CD4-positive, alpha-beta T cell (primary cell): ENCODE results near the gene SRPK2. TPM values are rescaled to one million over a fixed set of nuclear protein-coding genes. Genes with fewer than 3 reads are reported as not detected.

Source experiments
- ATAC-seq: fragments of 200-7000 bp; cut with Tn5 transposase; one replicate; pipeline ENCODE4 v1.10.0; 2022; ENCODE audit warnings: mild to moderate bottlenecking; ENCODE audit not compliant: poor library complexity
- CTCF ChIA-PET: fragments of 350-600 bp; sonication (Branson Sonifier 250); formaldehyde crosslinking; loops from one replicate; lab custom pipeline; 2021; ENCODE audit warnings: antibody characterized with exemption, inconsistent platforms; lab: Charles Lee
- POLR2A ChIA-PET: fragments of 350-600 bp; sonication (Branson Sonifier 250); formaldehyde crosslinking; loops from one replicate; lab custom pipeline; 2021; ENCODE audit warnings: antibody characterized with exemption, inconsistent platforms; lab: Charles Lee
- DNase-seq, 14 experiments: peaks; one replicate each; pipeline ENCODE4 v3.0.0-alpha.2; 2013 to 2020; ENCODE audit warnings: mixed read lengths in 2 of 14
- H3K27ac ChIP-seq, 2 donors: one replicate each; pipeline versions ENCODE4 v1.5.1 to v1.7.0; 2013; ENCODE audit warnings: low read length in 2 of 2, low read depth in 1 of 2, mild to moderate bottlenecking in 1 of 2
- H3K27me3 ChIP-seq, 2 experiments: 1 replicate in 1 of 2; 2 replicates in 1 of 2; pipeline versions ENCODE4 v1.6.1 to v1.7.0; 2013; ENCODE audit warnings: low read length in 2 of 2, control low read depth in 1 of 2, mild to moderate bottlenecking in 1 of 2, moderate library complexity in 1 of 2; ENCODE audit not compliant: insufficient read depth in 2 of 2, control insufficient read depth in 1 of 2
- H3K36me3 ChIP-seq: one replicate; pipeline ENCODE4 v1.6.1; 2013; ENCODE audit warnings: low read length, control low read depth; ENCODE audit not compliant: insufficient read depth
- H3K4me1 ChIP-seq: one replicate; pipeline ENCODE4 v1.6.1; 2013; ENCODE audit warnings: low read length, control low read depth; ENCODE audit not compliant: insufficient read depth
- H3K4me3 ChIP-seq: one replicate; pipeline ENCODE4 v1.5.1; 2013; ENCODE audit warnings: mild to moderate bottlenecking, low read length, moderate library complexity
- H3K9me3 ChIP-seq, 2 experiments: 1 replicate in 1 of 2; 2 replicates in 1 of 2; pipeline versions ENCODE4 v1.6.1 to v1.7.0; 2013; ENCODE audit warnings: low read length in 2 of 2, mild to moderate bottlenecking in 2 of 2, control low read depth in 1 of 2, moderate library complexity in 1 of 2; ENCODE audit not compliant: control insufficient read depth in 1 of 2, insufficient read depth in 1 of 2
- H3K27ac Mint-ChIP-seq: one replicate; pipeline ENCODE4 v1.8.0; 2020; ENCODE audit warnings: mixed read lengths
- H3K27me3 Mint-ChIP-seq: one replicate; pipeline ENCODE4 v1.8.0; 2021; ENCODE audit warnings: mixed read lengths
- H3K36me3 Mint-ChIP-seq: one replicate; pipeline ENCODE4 v1.8.0; 2021; ENCODE audit warnings: low read depth, mixed read lengths
- H3K4me1 Mint-ChIP-seq: one replicate; pipeline ENCODE4 v1.8.0; 2021; ENCODE audit warnings: low read depth, mixed read lengths
- H3K4me3 Mint-ChIP-seq: one replicate; pipeline ENCODE4 v1.8.0; 2020; ENCODE audit warnings: mild to moderate bottlenecking, mixed read lengths
- H3K9me3 Mint-ChIP-seq: one replicate; pipeline ENCODE4 v1.8.0; 2020; ENCODE audit warnings: mixed read lengths
- intact Hi-C, 2 experiments: fragments of 100-400 bp; cut with DNase I in 1 of 2; cut with micrococcal nuclease in 1 of 2; formaldehyde crosslinking; loops; one replicate each; pipeline versions ENCODE4 v1.15.1 to v1.9.0; 2023 to 2025; cut with DNase I, micrococcal nuclease
- total RNA-seq, 174 experiments: library from RNA in 2 of 174; stranded (reverse) in 2 of 174; gene quantifications; one replicate each; pipeline ENCODE4 v1.2.3 and lab custom pipeline; 2021 to 2026
- TF ChIP-seq, protein P1 (sequence below): fragments of 200-600 bp; IDR thresholded peaks from one replicate; pipeline ENCODE4 v1.8.0; 2022; ENCODE audit warnings: antibody characterized with exemption, mild to moderate bottlenecking

The SRPK2 gene
- total RNA-seq, 2 experiments from 2014 or later: 39.9 to 40.9 TPM

DNA sequence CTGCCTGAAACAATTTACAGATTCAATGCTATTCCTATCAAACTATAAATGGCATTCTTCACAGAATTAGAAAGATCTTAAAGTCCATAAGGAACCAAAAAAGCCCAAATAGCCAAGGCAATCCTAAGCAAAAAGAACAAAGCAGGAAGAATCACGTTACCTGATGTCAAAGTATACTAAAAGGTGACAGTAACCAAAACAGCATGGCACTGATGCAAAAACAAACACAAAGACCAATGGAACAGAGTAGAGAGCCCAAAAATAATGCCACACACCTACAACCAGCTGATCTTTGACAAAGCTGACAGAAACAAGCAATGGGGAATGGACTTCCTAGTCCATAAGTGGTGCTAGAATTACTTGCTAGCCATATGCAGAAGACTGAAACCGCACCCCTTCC lies 208.7 kb downstream of the SRPK2 start:
- intact Hi-C loops: no loop called here
- Mint-ChIP-seq H3K9me3 (peaks cover 10% of the 10 kb centered on the region), H3K4me3 (no peak overlapping the region), H3K27ac (no peak overlapping the region), H3K27me3 (no peaks in the 10 kb centered on the region), H3K36me3 (peaks cover 11% of the 10 kb centered on the region), H3K4me1 (peaks cover 53% of the 10 kb centered on the region)
- no peaks in the 10 kb centered on the region for H3K27me3 ChIP-seq
- no peak overlapping the region for H3K4me3 ChIP-seq
- ChIA-PET POLR2A (no interaction called here), CTCF (no interaction called here)
- no peaks in the 10 kb centered on the region for H3K9me3 ChIP-seq
- H3K4me1 ChIP-seq: no peaks in the 10 kb centered on the region
- no peak overlapping the region for H3K27ac ChIP-seq
- no peak for DNase-seq
- TF ChIP-seq, protein P1, sequence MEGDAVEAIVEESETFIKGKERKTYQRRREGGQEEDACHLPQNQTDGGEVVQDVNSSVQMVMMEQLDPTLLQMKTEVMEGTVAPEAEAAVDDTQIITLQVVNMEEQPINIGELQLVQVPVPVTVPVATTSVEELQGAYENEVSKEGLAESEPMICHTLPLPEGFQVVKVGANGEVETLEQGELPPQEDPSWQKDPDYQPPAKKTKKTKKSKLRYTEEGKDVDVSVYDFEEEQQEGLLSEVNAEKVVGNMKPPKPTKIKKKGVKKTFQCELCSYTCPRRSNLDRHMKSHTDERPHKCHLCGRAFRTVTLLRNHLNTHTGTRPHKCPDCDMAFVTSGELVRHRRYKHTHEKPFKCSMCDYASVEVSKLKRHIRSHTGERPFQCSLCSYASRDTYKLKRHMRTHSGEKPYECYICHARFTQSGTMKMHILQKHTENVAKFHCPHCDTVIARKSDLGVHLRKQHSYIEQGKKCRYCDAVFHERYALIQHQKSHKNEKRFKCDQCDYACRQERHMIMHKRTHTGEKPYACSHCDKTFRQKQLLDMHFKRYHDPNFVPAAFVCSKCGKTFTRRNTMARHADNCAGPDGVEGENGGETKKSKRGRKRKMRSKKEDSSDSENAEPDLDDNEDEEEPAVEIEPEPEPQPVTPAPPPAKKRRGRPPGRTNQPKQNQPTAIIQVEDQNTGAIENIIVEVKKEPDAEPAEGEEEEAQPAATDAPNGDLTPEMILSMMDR: no peak
- H3K36me3 ChIP-seq: no peaks in the 10 kb centered on the region
- no peak for ATAC-seq

DNA sequence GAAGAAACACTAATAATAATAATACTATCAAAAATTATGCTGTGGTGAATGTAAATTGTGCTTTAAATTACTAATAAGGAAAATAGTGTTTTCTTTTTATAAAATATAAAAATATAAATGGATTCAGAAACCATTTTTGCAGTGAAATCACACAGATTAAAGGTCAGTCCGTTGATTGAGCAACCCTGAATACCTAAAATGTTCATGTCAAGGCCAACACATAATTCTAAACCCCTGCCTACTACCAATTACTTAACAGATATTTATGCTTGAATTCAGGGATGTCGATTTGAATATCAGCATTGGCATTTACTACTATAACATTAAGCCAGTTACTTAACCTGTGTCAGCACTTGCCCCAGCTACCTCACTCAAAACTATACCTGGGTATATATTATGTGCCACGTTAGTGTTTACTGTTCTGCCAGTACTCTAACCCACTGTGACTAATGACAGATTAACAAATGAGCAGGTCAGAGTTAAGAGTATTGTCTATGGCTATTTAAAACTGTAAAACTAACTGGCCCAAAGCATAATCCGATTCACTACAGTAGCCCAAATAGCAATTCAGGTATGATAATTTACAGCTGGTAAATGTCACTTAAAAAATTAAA lies 209.7 kb downstream of the SRPK2 start:
- Histone ChIP-seq H3K9me3 (no peaks in the 10 kb centered on the region), H3K36me3 (no peaks in the 10 kb centered on the region), H3K4me3 (no peak overlapping the region), H3K4me1 (no peaks in the 10 kb centered on the region), H3K27ac (no peak overlapping the region), H3K27me3 (no peaks in the 10 kb centered on the region)
- Mint-ChIP-seq H3K27ac (no peak overlapping the region), H3K27me3 (no peaks in the 10 kb centered on the region), H3K4me1 (peaks cover 46% of the 10 kb centered on the region), H3K9me3 (peaks cover 10% of the 10 kb centered on the region), H3K4me3 (no peak overlapping the region), H3K36me3 (peaks cover 11% of the 10 kb centered on the region)
- ChIA-PET CTCF (no interaction called here), POLR2A (no interaction called here)
- TF ChIP-seq, protein P1: no peak
- DNase-seq: no peak
- ATAC-seq: no peak
- intact Hi-C loops: no loop called here

DNA sequence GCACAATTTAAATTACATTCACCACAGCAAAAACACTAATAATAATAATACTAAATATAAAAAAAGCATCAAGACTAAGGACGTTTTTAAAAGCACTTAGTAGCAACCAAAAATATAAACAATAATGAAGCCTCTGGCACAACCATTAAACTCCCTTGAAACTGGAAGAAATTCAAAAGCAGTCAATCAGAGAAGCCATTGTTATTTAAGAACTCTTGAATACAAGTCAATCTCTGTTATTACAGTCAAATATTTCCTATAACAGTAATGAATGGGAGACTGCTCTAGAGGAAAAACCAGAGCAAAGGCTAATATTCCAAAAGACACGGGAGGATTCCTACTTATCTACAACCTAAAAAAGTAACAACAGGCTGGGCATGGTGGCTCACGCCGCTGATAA lies 210.5 kb downstream of the SRPK2 start:
- POLR2A ChIA-PET: no interaction called here
- Mint-ChIP-seq H3K4me1 (peaks cover 50% of the 10 kb centered on the region), H3K27me3 (no peaks in the 10 kb centered on the region), H3K9me3 (peaks cover 10% of the 10 kb centered on the region), H3K36me3 (peaks cover 11% of the 10 kb centered on the region), H3K4me3 (no peak overlapping the region), H3K27ac (no peak overlapping the region)
- Histone ChIP-seq H3K27me3 (no peaks in the 10 kb centered on the region), H3K4me1 (no peaks in the 10 kb centered on the region), H3K4me3 (no peak overlapping the region), H3K36me3 (no peaks in the 10 kb centered on the region), H3K27ac (no peak overlapping the region), H3K9me3 (no peaks in the 10 kb centered on the region)
- intact Hi-C loops: no loop called here
- DNase-seq: no peak
- CTCF ChIA-PET: no interaction called here
- TF ChIP-seq, protein P1: no peak
- ATAC-seq: no peak
